ENCODE data around the gene CCRL2. TPM values are rescaled to one million over a fixed set of nuclear protein-coding genes. Genes with fewer than 3 reads are reported as not detected.
"Not testable (repeated sequence)": the region's sequence is repeated elsewhere in the genome, so short reads cannot be mapped to it uniquely, and the experiment has no call there.

Gene CCRL2
- total RNA-seq, 1 experiment from 2014 or later, result not detected

DNA sequence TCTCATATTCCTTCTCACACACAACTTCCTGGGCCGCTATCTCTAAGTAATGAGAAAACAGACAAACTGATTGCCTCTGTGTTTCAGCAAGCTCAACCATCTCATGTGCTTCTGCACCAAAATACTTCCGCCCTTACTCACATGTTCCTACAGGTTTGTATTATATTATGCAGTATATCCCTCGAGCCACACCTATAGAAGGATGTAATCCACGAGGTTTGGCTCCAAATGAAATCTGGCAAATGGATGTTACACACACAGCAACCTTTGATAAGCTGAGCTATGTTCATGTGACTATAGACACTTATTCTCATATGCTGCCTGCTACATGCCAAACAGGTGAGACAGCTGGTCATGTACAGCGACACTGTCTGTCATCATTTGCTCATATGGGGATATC is 22.6 kb downstream of the CCRL2 start:
- peaks cover 6 to 12% (median 6%) of the 10 kb centered on the region in 3 experiments; a peak in 6 of 7 replicates for H3K36me3 Mint-ChIP-seq (ENCODE audit: insufficient read depth in 1 of 3, low read depth in 3 of 3)
- H3T11ph ChIP-seq (ENCODE audit: low read length), result no peak overlapping the region
- no peak overlapping the region for H3K4ac ChIP-seq (ENCODE audit: low read depth, low read length)
- TF ChIP-seq, protein P1, sequence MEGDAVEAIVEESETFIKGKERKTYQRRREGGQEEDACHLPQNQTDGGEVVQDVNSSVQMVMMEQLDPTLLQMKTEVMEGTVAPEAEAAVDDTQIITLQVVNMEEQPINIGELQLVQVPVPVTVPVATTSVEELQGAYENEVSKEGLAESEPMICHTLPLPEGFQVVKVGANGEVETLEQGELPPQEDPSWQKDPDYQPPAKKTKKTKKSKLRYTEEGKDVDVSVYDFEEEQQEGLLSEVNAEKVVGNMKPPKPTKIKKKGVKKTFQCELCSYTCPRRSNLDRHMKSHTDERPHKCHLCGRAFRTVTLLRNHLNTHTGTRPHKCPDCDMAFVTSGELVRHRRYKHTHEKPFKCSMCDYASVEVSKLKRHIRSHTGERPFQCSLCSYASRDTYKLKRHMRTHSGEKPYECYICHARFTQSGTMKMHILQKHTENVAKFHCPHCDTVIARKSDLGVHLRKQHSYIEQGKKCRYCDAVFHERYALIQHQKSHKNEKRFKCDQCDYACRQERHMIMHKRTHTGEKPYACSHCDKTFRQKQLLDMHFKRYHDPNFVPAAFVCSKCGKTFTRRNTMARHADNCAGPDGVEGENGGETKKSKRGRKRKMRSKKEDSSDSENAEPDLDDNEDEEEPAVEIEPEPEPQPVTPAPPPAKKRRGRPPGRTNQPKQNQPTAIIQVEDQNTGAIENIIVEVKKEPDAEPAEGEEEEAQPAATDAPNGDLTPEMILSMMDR (conservative IDR thresholded peaks at IDR 0.05), result no peak
- H2BK12ac ChIP-seq (ENCODE audit: insufficient read length, low read depth, low read length), result no peak overlapping the region
- H3K79me1 ChIP-seq (ENCODE audit: insufficient read depth, low read depth, low read length, poor library complexity, severe bottlenecking), result no peaks in the 10 kb centered on the region
- H2BK20ac ChIP-seq (ENCODE audit: low read depth, low read length, poor library complexity, severe bottlenecking), result no peak overlapping the region
- H2BK15ac ChIP-seq (ENCODE audit: low read depth, low read length), result no peak overlapping the region
- no peaks in the 10 kb centered on the region for H3K79me2 ChIP-seq (ENCODE audit: insufficient read depth, low read length)
- peaks cover 15 to 24% of the 10 kb centered on the region in 2 experiments for H3K9me3 Mint-ChIP-seq
- no peak overlapping the region for H4K5ac ChIP-seq (ENCODE audit: insufficient read length, low read depth, low read length)
- H4K8ac ChIP-seq (replicated peaks; ENCODE audit: insufficient read length, low read depth, low read length), result no peak overlapping the region
- H3K27me3 Mint-ChIP-seq (ENCODE audit: low read depth), result no peaks in the 10 kb centered on the region; the same call in 1 of the 2 replicates
- H3K27me3 ChIP-seq (ENCODE audit: insufficient read depth, low read length), result no peaks in the 10 kb centered on the region
- no peak overlapping the region for H3K27ac Mint-ChIP-seq
- H2AFZ ChIP-seq (ENCODE audit: low read length), result no peak overlapping the region
- H3K23ac ChIP-seq (ENCODE audit: insufficient read length, low read depth, low read length), result no peak overlapping the region
- H4K20me1 ChIP-seq (ENCODE audit: control insufficient read depth, insufficient read depth, insufficient read length), result no peaks in the 10 kb centered on the region
- no peak overlapping the region for H4K91ac ChIP-seq (ENCODE audit: insufficient read length, low read depth, low read length)
- peaks cover 13% of the 10 kb centered on the region in 2 experiments; a peak in 2 of 4 replicates for H3K4me1 Mint-ChIP-seq
- no peak overlapping the region for H3K56ac ChIP-seq (ENCODE audit: insufficient read length, low read depth, low read length)
- H3K23me2 ChIP-seq (ENCODE audit: insufficient read length, low read depth, low read length, poor library complexity, severe bottlenecking), result no peaks in the 10 kb centered on the region
- no peak overlapping the region for H3K9ac ChIP-seq (ENCODE audit: extremely low read depth, insufficient read length, low read length)
- H3K4me3 Mint-ChIP-seq, result no peak overlapping the region
- no peaks in the 10 kb centered on the region; the same call in 1 of the 2 replicates for H3K4me1 ChIP-seq (ENCODE audit: insufficient read depth, low read length)
- no peak overlapping the region for H3K18ac ChIP-seq (ENCODE audit: insufficient read length, low read depth, low read length)
- no peak overlapping the region for H3K4me2 ChIP-seq (ENCODE audit: insufficient read depth, insufficient read length, low read length)
- DNase-seq, result no peak
- WGBS (ENCODE audit: extremely low coverage, insufficient read length, low lambda C conversion rate), result no CpG with 5 or more reads among the region's 5 CpGs
- no peaks in the 10 kb centered on the region for H3K9me3 ChIP-seq (ENCODE audit: control insufficient read depth, low read depth, low read length)
- no peak overlapping the region for H3K14ac ChIP-seq (ENCODE audit: insufficient read depth, low read length)
- H2BK120ac ChIP-seq (ENCODE audit: low read depth, low read length, poor library complexity, severe bottlenecking), result no peak overlapping the region
- H2AK5ac ChIP-seq (ENCODE audit: insufficient read length, low read length), result no peak overlapping the region
- H3K27ac ChIP-seq (ENCODE audit: insufficient read length, low read depth, low read length), result no peak overlapping the region
- H2BK5ac ChIP-seq (ENCODE audit: insufficient read length, low read length), result no peak overlapping the region

DNA sequence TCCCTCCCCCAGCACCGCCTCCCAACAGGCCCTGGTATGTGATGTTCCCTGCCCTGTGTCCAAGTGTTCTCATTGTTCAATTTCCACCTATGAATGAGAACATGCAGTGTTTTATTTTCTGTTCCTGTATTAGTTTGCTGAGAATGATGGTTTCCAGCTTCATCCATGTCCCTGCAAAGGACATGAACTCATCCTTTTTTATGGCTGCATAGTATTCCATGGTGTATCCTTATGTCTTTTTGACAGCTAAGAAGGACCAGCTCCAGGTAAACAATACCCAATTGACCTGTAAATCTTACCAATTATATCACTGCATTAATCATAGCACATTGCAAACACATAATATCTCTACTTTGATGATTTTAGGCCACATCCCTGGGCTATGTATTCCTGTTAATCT is 23.8 kb downstream of the CCRL2 start:
- DNase-seq; H2BK120ac ChIP-seq (ENCODE audit: low read depth, low read length, poor library complexity, severe bottlenecking); H4K5ac ChIP-seq (ENCODE audit: insufficient read length, low read depth, low read length); H3K9me3 ChIP-seq (ENCODE audit: control insufficient read depth, low read depth, low read length); H3K27ac Mint-ChIP-seq; H3K9ac ChIP-seq (ENCODE audit: extremely low read depth, insufficient read length, low read length); H3K4me2 ChIP-seq (ENCODE audit: insufficient read depth, insufficient read length, low read length); H3K4me1 ChIP-seq (ENCODE audit: insufficient read depth, low read length); H2BK20ac ChIP-seq (ENCODE audit: low read depth, low read length, poor library complexity, severe bottlenecking); H3K23me2 ChIP-seq (ENCODE audit: insufficient read length, low read depth, low read length, poor library complexity, severe bottlenecking); H3T11ph ChIP-seq (ENCODE audit: low read length); H3K27me3 Mint-ChIP-seq (ENCODE audit: low read depth); H3K18ac ChIP-seq (ENCODE audit: insufficient read length, low read depth, low read length); H3K56ac ChIP-seq (ENCODE audit: insufficient read length, low read depth, low read length); H2BK15ac ChIP-seq (ENCODE audit: low read depth, low read length); H3K14ac ChIP-seq (ENCODE audit: insufficient read depth, low read length); H2AFZ ChIP-seq (ENCODE audit: low read length); H4K91ac ChIP-seq (ENCODE audit: insufficient read length, low read depth, low read length); H3K27ac ChIP-seq (ENCODE audit: insufficient read length, low read depth, low read length); H3K79me2 ChIP-seq (ENCODE audit: insufficient read depth, low read length); H4K8ac ChIP-seq (replicated peaks; ENCODE audit: insufficient read length, low read depth, low read length); H3K27me3 ChIP-seq (ENCODE audit: insufficient read depth, low read length); H2BK12ac ChIP-seq (ENCODE audit: insufficient read length, low read depth, low read length); H3K23ac ChIP-seq (ENCODE audit: insufficient read length, low read depth, low read length); H2AK5ac ChIP-seq (ENCODE audit: insufficient read length, low read length); H3K79me1 ChIP-seq (ENCODE audit: insufficient read depth, low read depth, low read length, poor library complexity, severe bottlenecking); H3K4me3 Mint-ChIP-seq; H2BK5ac ChIP-seq (ENCODE audit: insufficient read length, low read length); H3K4ac ChIP-seq (ENCODE audit: low read depth, low read length); H4K20me1 ChIP-seq (ENCODE audit: control insufficient read depth, insufficient read depth, insufficient read length): not testable (repeated sequence)
- Mint-ChIP-seq H3K9me3 (peaks cover 15 to 24% of the 10 kb centered on the region in 2 experiments), H3K36me3 (ENCODE audit: insufficient read depth in 1 of 3, low read depth in 3 of 3) (peaks cover 6 to 12% (median 6%) of the 10 kb centered on the region in 3 experiments; a peak in 6 of 7 replicates), H3K4me1 (peaks cover 13% of the 10 kb centered on the region in 2 experiments; a peak in 2 of 4 replicates)
- no CpG with 5 or more reads among the region's 1 CpG for WGBS (ENCODE audit: extremely low coverage, insufficient read length, low lambda C conversion rate)

All from H9 (cell line).